ENCODE data around the gene FEZ2. TPM values are rescaled to one million over a fixed set of nuclear protein-coding genes. Genes with fewer than 3 reads are reported as not detected.
"Not testable (repeated sequence)": the region's sequence is repeated elsewhere in the genome, so short reads cannot be mapped to it uniquely, and the experiment has no call there.

Gene FEZ2
- polyA plus RNA-seq, 1 donor (not counting 4 experiments of a cell fraction or from before 2014, with no cell fraction given): 56.2 TPM

- dilution Hi-C loops (cut with MboI; ENCODE audit: extremely low pct_ligation_motif_present, low sequenced_read_pairs): no loop called here
- H3K36me3 ChIP-seq (ENCODE audit: control insufficient read depth in 2 of 2, extremely low read depth in 1 of 2, insufficient read depth in 2 of 2, low read length in 2 of 2): no peaks in the 10 kb centered on the region
- no peak overlapping the region for H2AFZ ChIP-seq (ENCODE audit: control insufficient read depth, low read length)
- H3K9ac ChIP-seq (ENCODE audit: control insufficient read depth, extremely low read depth, insufficient read depth, low read length): no peak overlapping the region
- H3K4me2 ChIP-seq (ENCODE audit: control insufficient read depth, extremely low read depth, insufficient read depth, low read depth, low read length): no peak overlapping the region
- H3K4me1 ChIP-seq (ENCODE audit: control insufficient read depth, extremely low read depth, insufficient read depth, low read length): no peaks in the 10 kb centered on the region
- no peaks in the 10 kb centered on the region for H4K20me1 ChIP-seq (ENCODE audit: control insufficient read depth, extremely low read depth, insufficient read depth, low read length)
- no peaks in the 10 kb centered on the region for H3K9me1 ChIP-seq (ENCODE audit: control insufficient read depth, extremely low read depth, insufficient read depth, low read length)
- no peak overlapping the region for H3K4me3 ChIP-seq (ENCODE audit: control insufficient read depth in 2 of 3, extremely low read depth in 1 of 3, insufficient read depth in 2 of 3, low read depth in 1 of 3, low read length in 3 of 3)
- no peaks in the 10 kb centered on the region for H3K9me3 ChIP-seq (ENCODE audit: control insufficient read depth, low read depth, low read length)
- no peaks in the 10 kb centered on the region for H3K27me3 ChIP-seq (ENCODE audit: control insufficient read depth, extremely low read depth, insufficient read depth, low read length)
- TF ChIP-seq CTCF (optimal IDR thresholded peaks at IDR 0.05 in 1 of 3, IDR thresholded peaks at IDR 0.05 in 1 of 3, conservative IDR thresholded peaks at IDR 0.05 in 1 of 3; ENCODE audit: extremely low read depth in 1 of 3, insufficient read depth in 2 of 3, low read length in 3 of 3): no peak
- no peak for TF ChIP-seq EZH2 (IDR thresholded peaks at IDR 0.05; ENCODE audit: low read length)
- H3K79me2 ChIP-seq (ENCODE audit: control insufficient read depth, insufficient read depth, low read length): no peaks in the 10 kb centered on the region
- H3K27ac ChIP-seq (ENCODE audit: control insufficient read depth, insufficient read depth, low read length): no peak overlapping the region
- FAIRE-seq (no peak), DNase-seq (ENCODE audit: low read depth, low spot score) (no peak)
These were observed 9.0 kb upstream of the FEZ2 start for GRCh38 chr2:36606925-36607324.

GRCh38 chr2:36605273-36605672 is 7.3 kb upstream of the FEZ2 start:
- no peaks in the 10 kb centered on the region for H3K9me1 ChIP-seq (ENCODE audit: control insufficient read depth, extremely low read depth, insufficient read depth, low read length)
- dilution Hi-C loops (cut with MboI; ENCODE audit: extremely low pct_ligation_motif_present, low sequenced_read_pairs): no loop called here
- FAIRE-seq (no peak), DNase-seq (ENCODE audit: low read depth, low spot score) (no peak)
- H3K9me3 ChIP-seq (ENCODE audit: control insufficient read depth, low read depth, low read length): no peaks in the 10 kb centered on the region
- no peak overlapping the region for H3K4me2 ChIP-seq (ENCODE audit: control insufficient read depth, extremely low read depth, insufficient read depth, low read depth, low read length)
- H3K27ac ChIP-seq (ENCODE audit: control insufficient read depth, insufficient read depth, low read length): no peak overlapping the region
- H3K36me3 ChIP-seq (ENCODE audit: control insufficient read depth in 2 of 2, extremely low read depth in 1 of 2, insufficient read depth in 2 of 2, low read length in 2 of 2): no peaks in the 10 kb centered on the region
- no peak overlapping the region for H2AFZ ChIP-seq (ENCODE audit: control insufficient read depth, low read length)
- no peak for TF ChIP-seq CTCF (optimal IDR thresholded peaks at IDR 0.05 in 1 of 3, IDR thresholded peaks at IDR 0.05 in 1 of 3, conservative IDR thresholded peaks at IDR 0.05 in 1 of 3; ENCODE audit: extremely low read depth in 1 of 3, insufficient read depth in 2 of 3, low read length in 3 of 3)
- no peak for TF ChIP-seq EZH2 (IDR thresholded peaks at IDR 0.05; ENCODE audit: low read length)
- no peaks in the 10 kb centered on the region for H3K79me2 ChIP-seq (ENCODE audit: control insufficient read depth, insufficient read depth, low read length)
- no peak overlapping the region for H3K4me3 ChIP-seq (ENCODE audit: control insufficient read depth in 2 of 3, extremely low read depth in 1 of 3, insufficient read depth in 2 of 3, low read depth in 1 of 3, low read length in 3 of 3)
- H3K27me3 ChIP-seq (ENCODE audit: control insufficient read depth, extremely low read depth, insufficient read depth, low read length): no peaks in the 10 kb centered on the region
- no peak overlapping the region for H3K9ac ChIP-seq (ENCODE audit: control insufficient read depth, extremely low read depth, insufficient read depth, low read length)
- no peaks in the 10 kb centered on the region for H4K20me1 ChIP-seq (ENCODE audit: control insufficient read depth, extremely low read depth, insufficient read depth, low read length)
- no peaks in the 10 kb centered on the region for H3K4me1 ChIP-seq (ENCODE audit: control insufficient read depth, extremely low read depth, insufficient read depth, low read length)

- FAIRE-seq; H2AFZ ChIP-seq (ENCODE audit: control insufficient read depth, low read length); H4K20me1 ChIP-seq (ENCODE audit: control insufficient read depth, extremely low read depth, insufficient read depth, low read length); DNase-seq (ENCODE audit: low read depth, low spot score); H3K27ac ChIP-seq (ENCODE audit: control insufficient read depth, insufficient read depth, low read length); H3K36me3 ChIP-seq (ENCODE audit: control insufficient read depth in 2 of 2, extremely low read depth in 1 of 2, insufficient read depth in 2 of 2, low read length in 2 of 2); H3K4me2 ChIP-seq (ENCODE audit: control insufficient read depth, extremely low read depth, insufficient read depth, low read depth, low read length); H3K9ac ChIP-seq (ENCODE audit: control insufficient read depth, extremely low read depth, insufficient read depth, low read length); H3K27me3 ChIP-seq (ENCODE audit: control insufficient read depth, extremely low read depth, insufficient read depth, low read length); H3K4me3 ChIP-seq (ENCODE audit: control insufficient read depth in 2 of 3, extremely low read depth in 1 of 3, insufficient read depth in 2 of 3, low read depth in 1 of 3, low read length in 3 of 3); dilution Hi-C loops (cut with MboI; ENCODE audit: extremely low pct_ligation_motif_present, low sequenced_read_pairs); H3K79me2 ChIP-seq (ENCODE audit: control insufficient read depth, insufficient read depth, low read length); H3K9me3 ChIP-seq (ENCODE audit: control insufficient read depth, low read depth, low read length); H3K4me1 ChIP-seq (ENCODE audit: control insufficient read depth, extremely low read depth, insufficient read depth, low read length); H3K9me1 ChIP-seq (ENCODE audit: control insufficient read depth, extremely low read depth, insufficient read depth, low read length): not testable (repeated sequence)
These were observed 5.7 kb upstream of the FEZ2 start for GRCh38 chr2:36603629-36604028.
